Skeletal muscle satellite cell (primary cell): ENCODE data around the gene PCDHGA8.
"Not testable (repeated sequence)": the region's sequence is repeated elsewhere in the genome, so short reads cannot be mapped to it uniquely, and the experiment has no call there.

Experiments used
- H3K27me3 ChIP-seq: 2 replicates; pipeline ENCODE4 v1.7.0; 2013; ENCODE audit warnings: low read length; ENCODE audit not compliant: control insufficient read depth, insufficient read depth
- H3K36me3 ChIP-seq: 2 replicates; pipeline ENCODE4 v1.7.0; 2013; ENCODE audit warnings: mild to moderate bottlenecking, control low read depth, low read length; ENCODE audit not compliant: insufficient read depth
- H3K4me1 ChIP-seq: 2 replicates; pipeline ENCODE4 v1.7.0; 2013; ENCODE audit warnings: low read length; ENCODE audit not compliant: control insufficient read depth, insufficient read depth
- H3K4me2 ChIP-seq: 2 replicates; pipeline ENCODE4 v1.7.0; 2013; ENCODE audit warnings: mild to moderate bottlenecking, low read length
- H3K4me3 ChIP-seq: 2 replicates; pipeline ENCODE4 v1.7.0; 2013; ENCODE audit warnings: low read length
- H3K9ac ChIP-seq: 2 replicates; pipeline ENCODE4 v1.7.0; 2013; ENCODE audit warnings: mild to moderate bottlenecking, low read depth, low read length, moderate library complexity
- H3K9me3 ChIP-seq: replicated peaks from 2 replicates; pipeline ENCODE4 v1.7.0; 2013; ENCODE audit warnings: mild to moderate bottlenecking, control low read depth, low read length

Gene PCDHGA8

GRCh38 chr5:141412854-141413539 lies 20.6 kb downstream of the PCDHGA8 start, which contains the start of gene PCDHGA10:
PCDHGA10 (plus strand) TSS chr5:141412987; CDS start chr5:141413176, 189 bp downstream.
- Histone ChIP-seq H3K4me3 (peak within 1 kb of the TSS; percentile 59), H3K9me3 (peaks cover 41% of the 10 kb centered on the region), H3K36me3 (peaks cover 13% of the 10 kb centered on the region), H3K9ac (no peak within 1 kb of the TSS), H3K4me1 (no peaks in the 10 kb centered on the region), H3K4me2 (peak within 1 kb of the TSS; percentile 71), H3K27me3 (no peaks in the 10 kb centered on the region)

GRCh38 chr5:141413540-141414069 lies 21.2 kb downstream of the PCDHGA8 start:
- Histone ChIP-seq H3K9ac (no peak overlapping the region), H3K9me3 (peaks cover 44% of the 10 kb centered on the region), H3K4me1 (no peaks in the 10 kb centered on the region), H3K4me3 (peak overlapping the region; percentile 59), H3K27me3 (no peaks in the 10 kb centered on the region), H3K4me2 (peak overlapping the region; percentile 71), H3K36me3 (peaks cover 13% of the 10 kb centered on the region)

GRCh38 chr5:141414548-141415274 lies 22.3 kb downstream of the PCDHGA8 start:
- H3K27me3 ChIP-seq: not testable (repeated sequence)

GRCh38 chr5:141415275-141415618 lies 22.8 kb downstream of the PCDHGA8 start:
- H3K4me2 ChIP-seq, H3K27me3 ChIP-seq, H3K9ac ChIP-seq, H3K4me1 ChIP-seq, H3K4me3 ChIP-seq: not testable (repeated sequence)
- H3K9me3 ChIP-seq: peaks cover 42% of the 10 kb centered on the region
- peaks cover 13% of the 10 kb centered on the region for H3K36me3 ChIP-seq

More at GRCh38 chr5:141414548-141415274, 22.3 kb downstream of the PCDHGA8 start:
- Histone ChIP-seq H3K36me3 (peaks cover 13% of the 10 kb centered on the region), H3K9me3 (peaks cover 44% of the 10 kb centered on the region)
- not testable (repeated sequence) for H3K4me2 ChIP-seq, H3K9ac ChIP-seq, H3K4me1 ChIP-seq, H3K4me3 ChIP-seq

- not testable (repeated sequence) for H3K4me1 ChIP-seq, H3K27me3 ChIP-seq
- peak within 1 kb of the TSS; percentile 64 for H3K4me2 ChIP-seq
- H3K36me3 ChIP-seq: peaks cover 13% of the 10 kb centered on the region
- peak within 1 kb of the TSS; percentile 50 for H3K9ac ChIP-seq
- peak within 1 kb of the TSS; percentile 65 for H3K4me3 ChIP-seq
- peaks cover 51% of the 10 kb centered on the region for H3K9me3 ChIP-seq
These were observed 25.2 kb downstream of the PCDHGA8 start, which contains the start of gene PCDHGB7 for GRCh38 chr5:141417494-141418172. PCDHGB7 (plus strand) TSS chr5:141417677; CDS start chr5:141417860, 183 bp downstream.

GRCh38 chr5:141419074-141419880 lies 26.8 kb downstream of the PCDHGA8 start:
- no peaks in the 10 kb centered on the region for H3K27me3 ChIP-seq
- H3K9ac ChIP-seq: no peak overlapping the region
- H3K36me3 ChIP-seq: peaks cover 3% of the 10 kb centered on the region
- H3K4me2 ChIP-seq: no peak overlapping the region
- peaks cover 44% of the 10 kb centered on the region for H3K9me3 ChIP-seq
- no peaks in the 10 kb centered on the region for H3K4me1 ChIP-seq
- no peak overlapping the region for H3K4me3 ChIP-seq

GRCh38 chr5:141420855-141421488 lies 28.5 kb downstream of the PCDHGA8 start, which contains the start of gene PCDHGA11:
PCDHGA11 (plus strand) TSS chr5:141421051; CDS start chr5:141421228, 177 bp downstream.
- H3K36me3 ChIP-seq: no peaks in the 10 kb centered on the region
- peaks cover 40% of the 10 kb centered on the region for H3K9me3 ChIP-seq
- H3K4me1 ChIP-seq: no peaks in the 10 kb centered on the region
- no peaks in the 10 kb centered on the region for H3K27me3 ChIP-seq
- peak within 1 kb of the TSS; percentile 68 for H3K4me2 ChIP-seq
- H3K9ac ChIP-seq: peak within 1 kb of the TSS; percentile 25
- peak within 1 kb of the TSS; percentile 61 for H3K4me3 ChIP-seq

- Histone ChIP-seq H3K36me3 (no peaks in the 10 kb centered on the region), H3K9ac (peak overlapping the region; percentile 25), H3K4me3 (peak overlapping the region; percentile 61), H3K9me3 (peaks cover 40% of the 10 kb centered on the region), H3K4me1 (no peaks in the 10 kb centered on the region), H3K4me2 (peak overlapping the region; percentile 68), H3K27me3 (no peaks in the 10 kb centered on the region)
These were observed 29.0 kb downstream of the PCDHGA8 start for GRCh38 chr5:141421489-141421855.

- Histone ChIP-seq H3K36me3 (no peaks in the 10 kb centered on the region), H3K4me1 (no peaks in the 10 kb centered on the region), H3K9ac (no peak overlapping the region), H3K9me3 (peaks cover 53% of the 10 kb centered on the region), H3K4me2 (no peak overlapping the region), H3K27me3 (no peaks in the 10 kb centered on the region), H3K4me3 (no peak overlapping the region)
These were observed 30.4 kb downstream of the PCDHGA8 start for GRCh38 chr5:141422742-141423291.

GRCh38 chr5:141427783-141428426 lies 35.5 kb downstream of the PCDHGA8 start:
- no peak overlapping the region for H3K4me3 ChIP-seq
- H3K36me3 ChIP-seq: peaks cover 3% of the 10 kb centered on the region
- H3K9ac ChIP-seq: no peak overlapping the region
- no peaks in the 10 kb centered on the region for H3K4me1 ChIP-seq
- no peaks in the 10 kb centered on the region for H3K27me3 ChIP-seq
- H3K4me2 ChIP-seq: no peak overlapping the region
- H3K9me3 ChIP-seq: peaks cover 40% of the 10 kb centered on the region
